22Rv1 (cell line): ENCODE results near the gene AHRR.

Source experiments
- ZFX ChIP-seq: fragments of 450-650 bp; IDR thresholded peaks from 2 replicates; pipeline ENCODE4 v1.6.1; 2017; ENCODE audit warnings: antibody characterized with exemption, borderline replicate concordance
- TF ChIP-seq, protein P1 (sequence below): fragments of 450-650 bp; IDR thresholded peaks from 2 replicates; pipeline ENCODE4 v1.5.1; 2017; ENCODE audit warnings: mild to moderate bottlenecking

DNA sequence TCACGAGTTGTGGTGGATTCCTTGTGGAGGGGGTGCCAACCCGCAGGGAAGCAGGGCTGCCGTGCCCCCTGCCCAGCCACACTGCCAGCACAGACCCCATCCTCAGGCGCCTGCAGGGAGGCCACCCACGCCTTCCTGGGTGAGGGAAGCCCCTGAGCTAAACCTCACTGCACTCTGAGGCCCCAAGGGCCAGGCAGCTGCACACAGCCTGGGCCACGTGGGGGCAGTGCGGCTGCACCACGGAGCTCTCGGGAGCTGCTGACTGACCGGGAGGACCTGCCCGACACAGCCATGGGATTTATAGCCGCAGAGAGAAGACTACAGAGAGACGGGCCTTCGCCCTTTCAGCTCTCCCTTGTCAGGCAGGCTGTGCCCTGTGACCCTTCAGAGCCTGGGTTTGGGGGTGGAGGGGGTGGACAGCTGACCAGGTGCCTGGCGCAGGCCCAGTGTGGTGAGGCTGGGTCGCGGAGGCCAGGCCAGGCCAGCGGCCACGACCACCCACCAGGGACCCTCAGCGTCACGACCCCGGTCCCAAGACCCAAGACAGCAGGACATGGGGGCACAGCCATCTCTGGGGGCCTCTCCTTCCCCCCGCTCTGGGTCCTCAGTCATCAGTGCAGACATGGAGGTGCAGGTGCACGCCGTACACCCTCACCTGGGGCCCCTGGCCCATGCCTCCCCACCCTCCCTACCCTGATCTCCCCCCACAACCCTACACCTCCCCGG lies 4.3 kb upstream of the AHRR start:
- TF ChIP-seq, protein P1, sequence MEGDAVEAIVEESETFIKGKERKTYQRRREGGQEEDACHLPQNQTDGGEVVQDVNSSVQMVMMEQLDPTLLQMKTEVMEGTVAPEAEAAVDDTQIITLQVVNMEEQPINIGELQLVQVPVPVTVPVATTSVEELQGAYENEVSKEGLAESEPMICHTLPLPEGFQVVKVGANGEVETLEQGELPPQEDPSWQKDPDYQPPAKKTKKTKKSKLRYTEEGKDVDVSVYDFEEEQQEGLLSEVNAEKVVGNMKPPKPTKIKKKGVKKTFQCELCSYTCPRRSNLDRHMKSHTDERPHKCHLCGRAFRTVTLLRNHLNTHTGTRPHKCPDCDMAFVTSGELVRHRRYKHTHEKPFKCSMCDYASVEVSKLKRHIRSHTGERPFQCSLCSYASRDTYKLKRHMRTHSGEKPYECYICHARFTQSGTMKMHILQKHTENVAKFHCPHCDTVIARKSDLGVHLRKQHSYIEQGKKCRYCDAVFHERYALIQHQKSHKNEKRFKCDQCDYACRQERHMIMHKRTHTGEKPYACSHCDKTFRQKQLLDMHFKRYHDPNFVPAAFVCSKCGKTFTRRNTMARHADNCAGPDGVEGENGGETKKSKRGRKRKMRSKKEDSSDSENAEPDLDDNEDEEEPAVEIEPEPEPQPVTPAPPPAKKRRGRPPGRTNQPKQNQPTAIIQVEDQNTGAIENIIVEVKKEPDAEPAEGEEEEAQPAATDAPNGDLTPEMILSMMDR, result peak; percentile 68
- no peak for TF ChIP-seq ZFX
